Endothelial cell of umbilical vein (primary cell): ENCODE measurements around the gene RAB3IL1. TPM values are rescaled to one million over a fixed set of nuclear protein-coding genes. Genes with fewer than 3 reads are reported as not detected.

Experiments
- BruUV-seq: library from RNA; stranded (reverse); fragments of 400-500 nt; replicated peaks from 2 replicates; lab custom pipeline; 2021; lab: Mats Ljungman, UMichigan
- CTCF ChIA-PET: fragments of 300-600, 350-600 bp; sonication (Branson Sonifier 250); formaldehyde crosslinking; loops from one replicate; lab custom pipeline; 2021; ENCODE audit warnings: antibody characterized with exemption, inconsistent platforms; lab: Charles Lee
- POLR2A ChIA-PET: fragments of 300-600, 350-600 bp; sonication (Branson Sonifier 250); formaldehyde crosslinking; loops from one replicate; lab custom pipeline; 2021; ENCODE audit warnings: antibody characterized with exemption, inconsistent platforms; lab: Charles Lee
- DNase-seq: peaks from one replicate; pipeline ENCODE4 v3.0.0-alpha.2; 2011; ENCODE audit warnings: low read depth, low spot score
- FAIRE-seq: peaks from 2 replicates; lab custom pipeline; 2011; peaks lifted over from hg19 to GRCh38; lab: Jason Lieb, UNC
- H2AFZ ChIP-seq: 2 replicates; pipeline ENCODE4 v1.6.0; 2012; ENCODE audit warnings: low read depth, low read length, control low read depth, inconsistent platforms
- H3K27ac ChIP-seq: 2 replicates; pipeline ENCODE4 v1.5.1; 2011; ENCODE audit warnings: low read depth, mild to moderate bottlenecking, control low read depth, low read length, moderate library complexity; ENCODE audit not compliant: insufficient read depth
- H3K27me3 ChIP-seq, 2 experiments: 2 replicates each; pipeline versions ENCODE4 v1.6.0 to v1.6.1; 2011; ENCODE audit warnings: low read length in 2 of 2, mixed read lengths in 1 of 2; ENCODE audit not compliant: control insufficient read depth in 2 of 2, insufficient read depth in 2 of 2
- H3K36me3 ChIP-seq, 2 experiments: 2 replicates in 1 of 2; 3 replicates in 1 of 2; pipeline ENCODE4 v1.5.1; 2011; ENCODE audit warnings: low read length in 2 of 2, mild to moderate bottlenecking in 1 of 2, moderate library complexity in 1 of 2; ENCODE audit not compliant: control insufficient read depth in 2 of 2, insufficient read depth in 2 of 2; ENCODE audit errors: extremely low read depth in 1 of 2
- H3K4me1 ChIP-seq: 3 replicates; pipeline ENCODE4 v1.5.1; 2011; ENCODE audit warnings: mild to moderate bottlenecking, low read length; ENCODE audit not compliant: control insufficient read depth, insufficient read depth; ENCODE audit errors: extremely low read depth
- H3K4me2 ChIP-seq: 2 replicates; pipeline ENCODE4 v1.6.1; 2011; ENCODE audit warnings: low read length, control low read depth, mixed read lengths; ENCODE audit not compliant: insufficient read depth
- H3K4me3 ChIP-seq, 3 experiments: fragments of 200-600 bp in 1 of 3; sonication (generic), shearing (Covaris generic) in 1 of 3; replicated peaks in 1 of 3; 2 replicates each; pipeline ENCODE4 v1.5.1; 2011 to 2016; ENCODE audit warnings: control low read depth in 3 of 3, low read length in 3 of 3, mild to moderate bottlenecking in 2 of 3, inconsistent platforms in 1 of 3, low read depth in 1 of 3, moderate library complexity in 1 of 3; ENCODE audit not compliant: insufficient read depth in 1 of 3
- H3K79me2 ChIP-seq: 2 replicates; pipeline ENCODE4 v1.6.0; 2012; ENCODE audit warnings: low read length, inconsistent platforms; ENCODE audit not compliant: control insufficient read depth, insufficient read depth
- H3K9ac ChIP-seq: replicated peaks from 2 replicates; pipeline ENCODE3; 2011; ENCODE audit warnings: low read length, control low read depth; ENCODE audit not compliant: insufficient read depth; ENCODE audit errors: extremely low read depth
- H3K9me1 ChIP-seq: replicated peaks from 3 replicates; pipeline ENCODE4 v1.6.0; 2011; ENCODE audit warnings: mild to moderate bottlenecking, low read length; ENCODE audit not compliant: control insufficient read depth, insufficient read depth; ENCODE audit errors: extremely low read depth
- H3K9me3 ChIP-seq: replicated peaks from 2 replicates; pipeline ENCODE4 v1.5.1; 2012; ENCODE audit warnings: low read length, inconsistent platforms; ENCODE audit not compliant: control insufficient read depth, insufficient read depth
- H4K20me1 ChIP-seq: replicated peaks from 2 replicates; pipeline ENCODE3; 2011; ENCODE audit warnings: mild to moderate bottlenecking, low read length; ENCODE audit not compliant: control insufficient read depth, insufficient read depth; ENCODE audit errors: extremely low read depth
- CTCF ChIP-seq, 2 donors: IDR thresholded peaks; 1 replicate in 1 of 2; 2 replicates in 1 of 2; pipeline ENCODE4 v1.5.1; 2011; ENCODE audit warnings: low read length in 2 of 2, mild to moderate bottlenecking in 2 of 2, moderate library complexity in 2 of 2, control low read depth in 1 of 2, inconsistent platforms in 1 of 2, low read depth in 1 of 2; ENCODE audit not compliant: insufficient read depth in 1 of 2; ENCODE audit errors: extremely low read depth in 1 of 2
- EZH2 ChIP-seq: IDR thresholded peaks from 2 replicates; pipeline ENCODE4 v1.6.1; 2012; ENCODE audit warnings: borderline replicate concordance, low read depth, mild to moderate bottlenecking, moderate library complexity, low read length, inconsistent platforms; ENCODE audit not compliant: severe bottlenecking
- JUN ChIP-seq: IDR thresholded peaks from 2 replicates; pipeline ENCODE4 v1.6.1; 2011; ENCODE audit warnings: borderline replicate concordance, low read depth; ENCODE audit not compliant: insufficient read length, insufficient read depth
- POLR2AphosphoS5 ChIP-seq: IDR thresholded peaks from 2 replicates; pipeline ENCODE4 v1.6.1; 2012; ENCODE audit warnings: low read depth, mild to moderate bottlenecking, control low read depth, low read length, moderate library complexity; ENCODE audit not compliant: insufficient read depth
- dilution Hi-C: fragments of 300-500 bp; cut with MboI; formaldehyde crosslinking; loops from one replicate; pipeline ENCODE4 v1.15.0; 2019; ENCODE audit warnings: low sequenced_read_pairs; ENCODE audit not compliant: extremely low pct_ligation_motif_present
- intact Hi-C: fragments of 100-400 bp; cut with micrococcal nuclease; formaldehyde crosslinking; loops from one replicate; pipeline ENCODE4 v1.10.0; 2022
- polyA plus RNA-seq, 4 experiments: library from polyadenylated mRNA; depleted of rRNA in 3 of 4; stranded (reverse) in 3 of 4; unstranded in 1 of 4; fragments of >200 nt; gene quantifications; 2 replicates each; pipeline versions ENCODE4 v1.2.1 to v1.2.3, GENCODE V29; 2011 to 2012; ENCODE audit warnings: missing spikeins in 1 of 4
- total RNA-seq: library from RNA; stranded (reverse); gene quantifications from 2 replicates; pipeline ENCODE4 v1.2.3, GENCODE V29; 2021

Gene RAB3IL1
- total and polyA plus RNA-seq, 2 donors (not counting 3 experiments of a cell fraction or from before 2014, with no cell fraction given) = 1.8 to 3.6 TPM

GRCh38 chr11:61851900-61852295 is 65.5 kb downstream of the RAB3IL1 start:
- no TSS peak for BruUV-seq
- dilution Hi-C loops = no loop called here
- Histone ChIP-seq H3K9ac (no peak overlapping the region), H3K4me2 (no peak overlapping the region), H4K20me1 (no peaks in the 10 kb centered on the region), H3K79me2 (peaks cover 13% of the 10 kb centered on the region), H3K27ac (no peak overlapping the region), H2AFZ (no peak overlapping the region), H3K9me1 (no peaks in the 10 kb centered on the region), H3K4me3 (no peak overlapping the region), H3K27me3 (no peaks in the 10 kb centered on the region), H3K36me3 (peaks cover 46 to 62% of the 10 kb centered on the region in 2 experiments), H3K4me1 (no peaks in the 10 kb centered on the region), H3K9me3 (no peaks in the 10 kb centered on the region)
- intact Hi-C loops = no loop called here
- POLR2A ChIA-PET = no interaction called here
- DNase-seq = no peak
- CTCF ChIA-PET = interaction anchor here (2.2 kb wide), 1 partner anchor 55 kb away, joined by 8 read pairs; no protein-coding TSS in a partner anchor
- FAIRE-seq = no peak
- TF ChIP-seq CTCF (IDR thresholded peaks at IDR 0.05; ENCODE audit: extremely low read depth in 1 of 2, insufficient read depth in 1 of 2, low read depth in 1 of 2, low read length in 2 of 2) = no peak
- TF ChIP-seq EZH2 = no peak
- no peak for TF ChIP-seq POLR2AphosphoS5
- TF ChIP-seq JUN = no peak
